ENCODE measurements around the gene NPAS3.

NPAS3 gene

GRCh38 chr14:33814010-33814409, 875.3 kb downstream of the NPAS3 start:
- Histone ChIP-seq H3K27me3 (ENCODE audit: control insufficient read depth in 1 of 2, insufficient read depth in 2 of 2, low read length in 2 of 2) (no peaks in the 10 kb centered on the region), H3K9ac (ENCODE audit: low read length in 2 of 2) (no peak overlapping the region), H3K4me3 (ENCODE audit: low read length in 2 of 2) (no peak overlapping the region), H3K4me1 (ENCODE audit: control insufficient read depth, insufficient read depth, low read length) (no peaks in the 10 kb centered on the region), H3K27ac (ENCODE audit: low read length) (no peak overlapping the region), H3K9me3 (ENCODE audit: control insufficient read depth in 2 of 2, low read length in 2 of 2) (no peaks in the 10 kb centered on the region), H3K36me3 (ENCODE audit: control insufficient read depth in 2 of 2, insufficient read depth in 2 of 2, low read length in 2 of 2) (no peaks in the 10 kb centered on the region)

- no peaks in the 10 kb centered on the region for H3K27me3 ChIP-seq (ENCODE audit: control insufficient read depth in 1 of 2, insufficient read depth in 2 of 2, low read length in 2 of 2)
- no peaks in the 10 kb centered on the region for H3K9me3 ChIP-seq (ENCODE audit: control insufficient read depth in 2 of 2, low read length in 2 of 2)
- no peak overlapping the region for H3K4me3 ChIP-seq (ENCODE audit: low read length in 2 of 2)
- no peak overlapping the region for H3K27ac ChIP-seq (ENCODE audit: low read length)
- no peaks in the 10 kb centered on the region for H3K36me3 ChIP-seq (ENCODE audit: control insufficient read depth in 2 of 2, insufficient read depth in 2 of 2, low read length in 2 of 2)
- peaks cover 9% of the 10 kb centered on the region for H3K4me1 ChIP-seq (ENCODE audit: control insufficient read depth, insufficient read depth, low read length)
- H3K9ac ChIP-seq (ENCODE audit: low read length in 2 of 2), result no peak overlapping the region
These were observed 895.2 kb downstream of the NPAS3 start for GRCh38 chr14:33833706-33834465.

GRCh38 chr14:33834466-33835260, 896.0 kb downstream of the NPAS3 start:
- no peaks in the 10 kb centered on the region for H3K36me3 ChIP-seq (ENCODE audit: control insufficient read depth in 2 of 2, insufficient read depth in 2 of 2, low read length in 2 of 2)
- no peak overlapping the region for H3K9ac ChIP-seq (ENCODE audit: low read length in 2 of 2)
- no peaks in the 10 kb centered on the region for H3K9me3 ChIP-seq (ENCODE audit: control insufficient read depth in 2 of 2, low read length in 2 of 2)
- no peaks in the 10 kb centered on the region for H3K27me3 ChIP-seq (ENCODE audit: control insufficient read depth in 1 of 2, insufficient read depth in 2 of 2, low read length in 2 of 2)
- H3K4me3 ChIP-seq (ENCODE audit: low read length in 2 of 2), result no peak overlapping the region
- H3K4me1 ChIP-seq (ENCODE audit: control insufficient read depth, insufficient read depth, low read length), result peaks cover 14% of the 10 kb centered on the region
- H3K27ac ChIP-seq (ENCODE audit: low read length), result no peak overlapping the region

GRCh38 chr14:33835261-33835655, 896.6 kb downstream of the NPAS3 start:
- H3K9ac ChIP-seq (ENCODE audit: low read length in 2 of 2), result no peak overlapping the region
- H3K9me3 ChIP-seq (ENCODE audit: control insufficient read depth in 2 of 2, low read length in 2 of 2), result no peaks in the 10 kb centered on the region
- no peak overlapping the region for H3K4me3 ChIP-seq (ENCODE audit: low read length in 2 of 2)
- H3K27ac ChIP-seq (ENCODE audit: low read length), result no peak overlapping the region
- H3K27me3 ChIP-seq (ENCODE audit: control insufficient read depth in 1 of 2, insufficient read depth in 2 of 2, low read length in 2 of 2), result no peaks in the 10 kb centered on the region
- no peaks in the 10 kb centered on the region for H3K36me3 ChIP-seq (ENCODE audit: control insufficient read depth in 2 of 2, insufficient read depth in 2 of 2, low read length in 2 of 2)
- peaks cover 15% of the 10 kb centered on the region for H3K4me1 ChIP-seq (ENCODE audit: control insufficient read depth, insufficient read depth, low read length)

GRCh38 chr14:33835677-33836076, 897.0 kb downstream of the NPAS3 start:
- Histone ChIP-seq H3K9me3 (ENCODE audit: control insufficient read depth in 2 of 2, low read length in 2 of 2) (no peaks in the 10 kb centered on the region), H3K27ac (ENCODE audit: low read length) (no peak overlapping the region), H3K4me1 (ENCODE audit: control insufficient read depth, insufficient read depth, low read length) (peaks cover 16% of the 10 kb centered on the region), H3K27me3 (ENCODE audit: control insufficient read depth in 1 of 2, insufficient read depth in 2 of 2, low read length in 2 of 2) (no peaks in the 10 kb centered on the region), H3K9ac (ENCODE audit: low read length in 2 of 2) (no peak overlapping the region), H3K36me3 (ENCODE audit: control insufficient read depth in 2 of 2, insufficient read depth in 2 of 2, low read length in 2 of 2) (no peaks in the 10 kb centered on the region), H3K4me3 (ENCODE audit: low read length in 2 of 2) (no peak overlapping the region)

GRCh38 chr14:33836203-33836899, 897.7 kb downstream of the NPAS3 start:
- Histone ChIP-seq H3K9ac (ENCODE audit: low read length in 2 of 2) (no peak overlapping the region), H3K4me3 (ENCODE audit: low read length in 2 of 2) (no peak overlapping the region), H3K4me1 (ENCODE audit: control insufficient read depth, insufficient read depth, low read length) (peaks cover 20% of the 10 kb centered on the region)

GRCh38 chr14:33836900-33837577, 898.4 kb downstream of the NPAS3 start:
- Histone ChIP-seq H3K4me1 (ENCODE audit: control insufficient read depth, insufficient read depth, low read length) (peaks cover 20% of the 10 kb centered on the region), H3K27ac (ENCODE audit: low read length) (no peak overlapping the region), H3K9me3 (ENCODE audit: control insufficient read depth in 2 of 2, low read length in 2 of 2) (no peaks in the 10 kb centered on the region), H3K36me3 (ENCODE audit: control insufficient read depth in 2 of 2, insufficient read depth in 2 of 2, low read length in 2 of 2) (no peaks in the 10 kb centered on the region), H3K4me3 (ENCODE audit: low read length in 2 of 2) (no peak overlapping the region), H3K27me3 (ENCODE audit: control insufficient read depth in 1 of 2, insufficient read depth in 2 of 2, low read length in 2 of 2) (no peaks in the 10 kb centered on the region), H3K9ac (ENCODE audit: low read length in 2 of 2) (no peak overlapping the region)

More at GRCh38 chr14:33836203-33836899, 897.7 kb downstream of the NPAS3 start:
- H3K27me3 ChIP-seq (ENCODE audit: control insufficient read depth in 1 of 2, insufficient read depth in 2 of 2, low read length in 2 of 2), result no peaks in the 10 kb centered on the region
- no peaks in the 10 kb centered on the region for H3K9me3 ChIP-seq (ENCODE audit: control insufficient read depth in 2 of 2, low read length in 2 of 2)
- no peaks in the 10 kb centered on the region for H3K36me3 ChIP-seq (ENCODE audit: control insufficient read depth in 2 of 2, insufficient read depth in 2 of 2, low read length in 2 of 2)
- no peak overlapping the region for H3K27ac ChIP-seq (ENCODE audit: low read length)

GRCh38 chr14:33837943-33838683, 899.4 kb downstream of the NPAS3 start:
- Histone ChIP-seq H3K27ac (ENCODE audit: low read length) (no peak overlapping the region), H3K4me1 (ENCODE audit: control insufficient read depth, insufficient read depth, low read length) (peaks cover 20% of the 10 kb centered on the region), H3K4me3 (ENCODE audit: low read length in 2 of 2) (no peak overlapping the region), H3K9ac (ENCODE audit: low read length in 2 of 2) (no peak overlapping the region), H3K36me3 (ENCODE audit: control insufficient read depth in 2 of 2, insufficient read depth in 2 of 2, low read length in 2 of 2) (no peaks in the 10 kb centered on the region), H3K9me3 (ENCODE audit: control insufficient read depth in 2 of 2, low read length in 2 of 2) (no peaks in the 10 kb centered on the region), H3K27me3 (ENCODE audit: control insufficient read depth in 1 of 2, insufficient read depth in 2 of 2, low read length in 2 of 2) (no peaks in the 10 kb centered on the region)

GRCh38 chr14:33839193-33840076, 900.8 kb downstream of the NPAS3 start:
- H3K36me3 ChIP-seq (ENCODE audit: control insufficient read depth in 2 of 2, insufficient read depth in 2 of 2, low read length in 2 of 2), result no peaks in the 10 kb centered on the region
- no peak overlapping the region for H3K27ac ChIP-seq (ENCODE audit: low read length)
- H3K9ac ChIP-seq (ENCODE audit: low read length in 2 of 2), result no peak overlapping the region
- H3K4me3 ChIP-seq (ENCODE audit: low read length in 2 of 2), result no peak overlapping the region
- H3K9me3 ChIP-seq (ENCODE audit: control insufficient read depth in 2 of 2, low read length in 2 of 2), result no peaks in the 10 kb centered on the region
- no peaks in the 10 kb centered on the region for H3K27me3 ChIP-seq (ENCODE audit: control insufficient read depth in 1 of 2, insufficient read depth in 2 of 2, low read length in 2 of 2)
- peaks cover 20% of the 10 kb centered on the region for H3K4me1 ChIP-seq (ENCODE audit: control insufficient read depth, insufficient read depth, low read length)
